ENCODE results near the gene FEZF2.

The FEZF2 gene

GRCh38 chr3:62378921-62379320 lies 5.6 kb upstream of the FEZF2 start:
- no peak for DNase-seq (ENCODE audit: low spot score)
- no peak overlapping the region for H3K4me3 ChIP-seq
- no peak for TF ChIP-seq CTCF (IDR thresholded peaks at IDR 0.05)
- no peak overlapping the region for H3K27ac ChIP-seq

GRCh38 chr3:62378311-62378789 lies 5.0 kb upstream of the FEZF2 start:
- Histone ChIP-seq H3K4me3 (peak overlapping the region; percentile 25), H3K27ac (no peak overlapping the region)
- no peak for DNase-seq (ENCODE audit: low spot score)
- TF ChIP-seq CTCF (IDR thresholded peaks at IDR 0.05) = no peak

GRCh38 chr3:62376906-62377877 lies 3.8 kb upstream of the FEZF2 start:
- no peak for DNase-seq (ENCODE audit: low spot score)
- Histone ChIP-seq H3K27ac (no peak overlapping the region), H3K4me3 (no peak overlapping the region)
- TF ChIP-seq CTCF (IDR thresholded peaks at IDR 0.05) = no peak

- DNase-seq (ENCODE audit: low spot score) = no peak
- Histone ChIP-seq H3K4me3 (no peak overlapping the region), H3K27ac (no peak overlapping the region)
- no peak for TF ChIP-seq CTCF (IDR thresholded peaks at IDR 0.05)
Observed at GRCh38 chr3:62376454-62376720, 3.0 kb upstream of the FEZF2 start.

GRCh38 chr3:62375655-62376453 lies 2.5 kb upstream of the FEZF2 start:
- DNase-seq (ENCODE audit: low spot score) = no peak
- Histone ChIP-seq H3K4me3 (no peak overlapping the region), H3K27ac (no peak overlapping the region)
- TF ChIP-seq CTCF (IDR thresholded peaks at IDR 0.05) = no peak

- H3K4me3 ChIP-seq = peak overlapping the region; percentile 67
- TF ChIP-seq CTCF (IDR thresholded peaks at IDR 0.05) = no peak
- DNase-seq (ENCODE audit: low spot score) = no peak
- H3K27ac ChIP-seq = no peak overlapping the region
Observed at GRCh38 chr3:62374341-62375218, 1.2 kb upstream of the FEZF2 start.

Data from coronary artery (tissue), 2 donors.